ENCODE measurements around the gene TUSC1. TPM values are rescaled to one million over a fixed set of nuclear protein-coding genes. Genes with fewer than 3 reads are reported as not detected.
A peak's percentile ranks its signal among the peaks of the same experiment; 100 is the strongest.
"Not testable (repeated sequence)": the region's sequence is repeated elsewhere in the genome, so short reads cannot be mapped to it uniquely, and the experiment has no call there.

The TUSC1 gene
- 9.2 and 19.4 TPM in 2 replicates for total RNA-seq

DNA sequence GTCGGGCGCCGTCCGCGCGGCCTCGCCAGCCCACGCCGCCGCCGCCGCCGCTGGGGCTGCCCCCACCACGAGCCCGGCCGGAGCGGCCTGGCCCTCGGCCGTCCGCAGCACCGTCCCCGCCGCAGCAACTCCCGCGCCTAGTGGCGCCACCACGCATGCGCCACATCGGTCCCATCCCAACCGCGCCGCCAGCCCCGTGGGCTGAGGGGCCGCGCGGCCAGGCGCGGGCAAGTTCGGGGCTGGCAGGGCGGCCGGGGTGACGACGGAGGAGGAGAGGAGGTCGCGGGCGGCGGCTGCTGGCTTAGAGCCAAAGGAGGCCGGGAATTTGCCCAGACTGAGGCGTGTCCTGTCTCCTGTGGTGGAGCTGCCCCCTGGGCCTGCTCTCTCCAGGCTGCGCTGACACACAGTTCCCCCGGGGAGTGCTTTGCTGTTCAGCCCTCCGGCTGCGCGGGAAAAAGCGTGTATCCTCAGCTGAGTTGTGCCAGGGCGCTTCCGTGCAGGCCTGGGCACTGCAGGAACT is at the start of gene TUSC1:
TUSC1 (minus strand) TSS at position 298 of the 520 bp plus-strand sequence; CDS start at position 166, 132 bp downstream.
- DNase-seq (ENCODE audit: extremely low read depth, low read depth, low spot score) = no peak

DNA sequence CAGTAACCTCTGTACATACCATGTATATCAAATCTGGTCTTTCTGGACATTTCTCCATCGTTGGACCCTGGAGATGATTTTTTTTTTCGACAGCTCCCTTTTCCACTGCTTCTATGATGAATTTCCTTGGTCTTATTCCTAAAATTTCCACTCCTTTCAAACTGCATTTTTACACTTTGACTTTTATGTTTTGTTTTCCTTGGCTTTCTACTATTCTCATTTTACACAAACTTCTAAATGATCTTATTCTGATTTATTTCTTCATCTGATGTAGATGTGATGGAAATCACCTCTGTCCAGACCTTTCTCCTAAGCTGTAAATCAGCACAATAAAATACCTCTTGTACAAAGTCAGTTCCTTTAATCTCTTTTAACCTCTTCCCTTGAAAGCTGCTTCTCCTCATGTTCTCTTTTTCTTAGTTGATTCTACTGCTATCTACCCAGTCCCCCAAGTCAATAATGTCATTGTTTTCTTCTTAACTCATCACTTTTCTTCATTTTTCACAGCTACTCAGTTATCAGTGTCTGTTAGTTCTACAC is 48.7 kb upstream of the TUSC1 start:
- no peak for DNase-seq (ENCODE audit: extremely low read depth, low read depth, low spot score)

DNA sequence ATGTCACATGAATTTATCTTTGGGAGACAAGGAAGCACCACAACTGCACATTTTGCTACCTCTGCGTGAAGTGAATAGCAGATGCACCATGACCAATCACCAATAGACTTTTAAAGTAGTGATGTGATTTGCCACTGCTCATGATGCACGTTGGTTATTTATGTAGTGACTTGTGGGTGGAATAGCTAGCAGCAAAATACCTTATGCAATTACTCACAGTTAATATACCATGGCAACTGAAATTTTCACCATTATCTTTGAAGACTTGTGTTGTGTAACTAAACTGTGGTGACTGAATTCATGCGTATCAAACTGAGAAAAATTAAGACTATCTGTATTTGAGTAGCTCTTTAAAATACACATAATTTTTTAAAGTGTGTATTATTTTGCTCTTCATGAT is 46.2 kb upstream of the TUSC1 start:
- DNase-seq (ENCODE audit: extremely low read depth, low read depth, low spot score) = no peak

DNA sequence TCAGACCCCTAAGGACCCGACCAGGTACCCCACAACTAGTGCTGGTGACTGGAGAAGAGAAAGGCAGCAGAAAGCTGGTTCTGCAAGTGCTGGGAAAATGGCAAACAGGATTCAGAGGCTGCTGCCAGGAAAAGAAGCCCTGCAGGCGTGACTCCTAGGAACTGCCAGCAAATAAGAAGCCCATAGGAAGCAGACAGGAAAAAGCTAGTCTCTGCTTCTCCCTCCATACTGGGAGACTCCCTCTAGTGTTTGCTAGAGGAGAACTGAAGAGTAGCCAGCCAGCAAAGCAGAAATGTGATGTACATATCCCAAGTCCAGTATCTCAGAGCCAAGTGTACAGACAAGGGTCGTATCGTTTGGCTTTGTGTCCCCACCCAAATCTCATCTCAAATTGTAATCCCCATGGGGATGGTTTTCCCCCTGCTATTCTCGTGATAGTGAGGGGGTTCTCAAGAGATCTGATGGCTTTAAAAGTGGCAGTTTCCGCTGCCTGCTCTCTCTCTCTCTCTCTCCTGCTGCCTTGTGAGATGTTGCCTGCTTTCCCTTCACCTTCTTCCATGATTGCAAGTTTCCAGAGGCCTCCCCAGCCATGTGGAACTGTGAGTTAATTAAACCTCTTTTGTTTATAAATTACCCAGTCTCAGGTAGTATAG is 38.1 kb upstream of the TUSC1 start:
- peak; percentile 4 for DNase-seq (ENCODE audit: extremely low read depth, low read depth, low spot score)

DNA sequence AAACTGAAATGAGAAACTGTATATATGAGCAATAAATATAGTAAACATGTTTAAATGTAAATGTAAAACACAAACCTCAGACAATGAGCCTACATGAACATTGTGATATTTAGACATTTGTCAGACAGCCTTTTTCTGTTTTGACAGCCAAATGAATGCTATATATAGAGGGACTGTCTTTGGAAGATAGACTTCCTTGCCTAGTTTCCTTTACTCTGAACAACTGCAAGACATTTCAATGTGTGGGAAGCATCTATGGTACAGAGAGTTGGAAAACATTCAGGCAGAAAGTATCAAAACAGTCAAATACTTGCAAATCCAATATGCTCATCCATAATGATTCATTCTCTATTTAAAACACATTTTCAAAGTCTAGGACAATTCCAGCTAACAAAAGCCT is 31.7 kb upstream of the TUSC1 start:
- no peak for DNase-seq (ENCODE audit: extremely low read depth, low read depth, low spot score)

DNA sequence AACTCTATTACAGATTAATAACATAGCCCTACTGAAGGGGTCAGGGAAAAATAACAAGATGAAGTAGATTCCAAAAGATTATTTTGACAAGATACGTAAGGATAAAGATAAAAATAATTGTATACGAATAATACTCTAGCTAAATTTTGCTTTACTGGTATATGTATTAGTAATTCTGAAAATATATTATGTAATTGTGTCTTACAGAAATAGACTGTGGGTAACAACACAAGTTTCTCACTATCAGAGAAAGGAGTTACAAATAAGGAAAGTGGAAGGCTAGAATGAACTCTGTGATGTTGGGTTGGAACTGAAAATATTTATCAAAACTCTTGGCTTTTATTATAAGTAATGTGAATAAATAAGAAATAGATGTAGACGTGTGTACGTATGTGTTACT is 26.6 kb upstream of the TUSC1 start:
- DNase-seq (ENCODE audit: extremely low read depth, low read depth, low spot score) = no peak

DNA sequence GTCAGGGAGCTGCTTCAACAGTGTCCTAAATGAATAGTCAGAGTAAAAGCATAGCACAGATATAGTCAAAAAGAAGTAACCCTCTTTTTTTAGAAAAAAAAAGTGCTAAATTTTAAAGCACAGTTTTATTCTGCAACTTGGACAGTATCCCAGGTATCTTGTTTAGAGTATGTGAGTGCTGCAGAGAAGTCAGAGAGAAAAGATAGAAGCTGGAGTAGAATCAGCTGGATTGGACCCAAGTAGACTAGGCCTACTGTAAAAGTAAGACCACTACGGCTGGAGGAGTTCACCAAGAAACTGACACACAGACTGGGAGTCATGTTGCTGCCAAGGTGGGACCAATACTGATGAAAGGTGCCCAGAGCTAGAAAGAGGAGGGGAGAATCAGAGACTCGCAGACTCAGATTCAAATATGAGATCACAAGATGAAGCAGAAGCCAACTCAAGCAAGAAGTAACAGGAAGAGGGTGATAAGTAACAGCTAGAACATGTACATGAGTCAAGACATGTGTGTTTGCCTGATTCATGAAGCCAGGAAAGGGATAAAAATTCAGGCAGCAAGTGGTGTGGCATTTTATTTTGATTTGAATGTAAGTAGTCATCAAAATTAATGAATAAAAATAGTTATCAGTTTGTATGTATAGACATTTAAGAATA is 25.6 kb upstream of the TUSC1 start:
- no peak for DNase-seq (ENCODE audit: extremely low read depth, low read depth, low spot score)

DNA sequence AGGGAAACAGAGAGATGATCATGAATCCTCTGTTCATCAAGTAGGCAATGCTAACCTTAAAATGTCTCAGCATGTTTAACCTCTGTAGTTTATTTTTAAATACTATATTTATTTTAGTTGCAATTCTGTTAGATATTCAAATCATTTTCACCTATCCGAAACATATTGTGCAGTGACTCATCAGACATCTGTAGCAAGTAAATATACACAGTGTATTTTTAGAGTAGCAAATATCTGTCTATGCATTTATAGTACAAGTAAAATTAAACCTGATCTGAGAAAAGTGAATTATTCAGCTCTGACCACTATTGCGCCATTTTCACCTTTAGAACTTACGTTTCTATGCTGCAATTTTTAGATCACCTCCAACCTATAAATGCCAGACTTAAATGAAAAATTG is 24.3 kb upstream of the TUSC1 start:
- DNase-seq (ENCODE audit: extremely low read depth, low read depth, low spot score) = no peak

DNA sequence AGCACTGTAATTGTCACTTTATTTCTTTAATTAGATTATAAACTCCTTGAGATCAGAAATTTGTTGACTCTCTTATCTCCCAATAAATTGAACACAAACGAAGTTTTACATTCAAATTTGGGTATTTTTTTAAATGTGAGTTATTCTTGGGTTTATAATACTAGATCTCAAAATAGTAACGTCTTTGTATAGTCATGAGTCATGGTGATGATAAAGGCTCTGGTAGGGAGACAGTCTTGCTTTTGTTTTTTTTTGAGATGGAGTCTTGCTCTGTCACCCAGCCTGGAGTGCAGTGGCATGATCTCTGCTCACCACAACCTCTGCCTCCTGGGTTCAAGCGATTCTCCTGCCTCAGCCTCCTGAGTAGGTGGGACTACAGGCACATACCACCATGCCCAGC is 22.7 kb upstream of the TUSC1 start:
- not testable (repeated sequence) for DNase-seq (ENCODE audit: extremely low read depth, low read depth, low spot score)

DNA sequence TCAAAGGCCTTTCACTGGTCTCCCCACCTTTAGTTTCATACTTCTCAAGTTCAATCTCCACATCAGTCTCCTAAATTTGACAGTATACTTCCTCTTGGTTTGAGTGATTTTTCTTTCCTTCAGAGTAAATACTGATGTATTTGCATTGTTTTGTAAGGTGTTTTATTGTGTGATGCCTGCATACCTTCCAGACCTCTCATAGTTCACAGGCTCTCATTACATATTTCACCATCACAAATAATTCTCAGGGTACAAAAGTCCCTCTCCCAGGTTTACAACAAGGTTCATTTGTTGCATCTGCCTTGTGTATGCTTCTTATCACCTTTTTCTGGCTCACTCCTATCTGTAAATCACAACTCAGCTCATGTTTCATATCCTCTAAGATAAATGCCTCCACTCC is 22.2 kb upstream of the TUSC1 start:
- no peak for DNase-seq (ENCODE audit: extremely low read depth, low read depth, low spot score)

DNA sequence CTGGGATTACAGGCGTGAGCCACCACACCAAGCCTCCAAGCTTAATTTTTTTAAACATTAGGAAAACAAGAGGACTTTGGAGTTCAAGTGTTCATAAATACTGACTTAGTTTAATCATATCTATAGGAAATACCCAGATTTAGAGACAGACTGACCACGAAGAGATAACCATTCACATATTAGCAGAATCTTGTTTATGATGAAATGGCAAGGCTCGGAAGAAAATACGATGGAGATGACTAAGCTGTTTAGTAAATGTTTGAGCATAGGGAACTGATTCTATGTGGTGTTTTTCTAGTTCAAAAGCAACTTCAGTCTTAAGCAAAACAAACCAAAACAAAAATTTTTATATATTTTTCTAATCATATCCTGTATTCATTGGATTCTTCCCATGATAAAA is 13.5 kb upstream of the TUSC1 start:
- DNase-seq (ENCODE audit: extremely low read depth, low read depth, low spot score) = no peak

DNA sequence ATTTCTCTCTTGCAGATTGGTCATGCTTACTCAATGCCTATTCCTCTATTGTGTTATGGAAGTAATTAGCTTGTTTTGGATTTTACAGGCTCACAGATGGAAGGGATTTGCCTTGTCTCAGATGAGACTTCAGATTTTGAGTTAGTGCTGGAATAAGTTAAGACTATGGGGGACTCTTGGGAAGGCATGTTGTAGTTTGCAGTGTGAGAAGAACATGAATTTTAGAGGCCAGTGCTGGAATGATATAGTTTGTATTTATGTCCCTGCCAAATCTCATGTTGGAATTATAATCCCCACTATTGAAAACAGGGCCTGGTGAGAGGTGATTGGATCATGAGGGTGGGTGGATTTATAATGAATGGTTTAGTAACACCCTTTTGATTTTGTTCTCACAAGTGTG is 6.1 kb upstream of the TUSC1 start:
- DNase-seq (ENCODE audit: extremely low read depth, low read depth, low spot score) = no peak

DNA sequence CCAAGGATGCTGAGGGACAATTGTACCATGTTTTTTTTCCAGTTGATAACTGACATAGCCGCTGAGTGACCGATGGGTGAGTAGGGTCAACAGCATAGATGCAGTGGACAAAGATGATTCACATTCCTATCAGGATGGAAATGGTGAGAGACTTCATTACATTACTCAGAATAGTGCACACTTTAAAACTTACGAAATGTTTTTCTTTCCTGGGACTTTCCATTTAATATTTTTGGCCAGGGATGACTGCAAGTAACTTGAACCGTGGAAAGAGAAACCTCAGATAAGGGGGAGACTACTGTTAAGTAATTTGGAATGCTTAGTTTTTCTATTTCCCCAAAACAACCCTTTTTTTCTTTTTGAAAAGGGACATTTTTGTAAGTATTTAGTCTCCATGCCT is 3.0 kb upstream of the TUSC1 start:
- no peak for DNase-seq (ENCODE audit: extremely low read depth, low read depth, low spot score)

DNA sequence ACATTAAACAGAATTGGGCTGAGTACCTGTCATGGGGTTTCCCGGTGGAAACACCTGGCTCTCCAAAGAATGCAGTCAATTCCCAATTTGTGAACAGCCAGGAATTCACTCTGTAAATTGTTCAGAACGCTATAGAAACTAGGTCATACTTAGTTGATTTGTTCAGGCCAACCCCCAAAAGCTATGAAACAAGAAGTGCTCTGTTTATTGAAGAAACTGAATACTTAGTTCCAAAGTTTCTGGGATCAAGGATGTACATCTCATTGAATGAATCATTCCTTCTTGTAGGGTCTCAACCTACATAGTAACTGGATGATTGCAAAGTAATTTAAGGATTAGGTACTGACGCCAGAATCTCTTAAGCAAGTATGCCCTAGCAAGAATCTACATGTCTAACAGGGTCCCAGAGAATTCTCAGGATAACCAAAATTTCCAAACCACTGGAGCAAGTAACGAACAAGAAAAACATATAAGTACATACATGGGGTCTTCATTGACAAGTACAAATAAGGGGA is 659 bp upstream of the TUSC1 start:
- no peak for DNase-seq (ENCODE audit: extremely low read depth, low read depth, low spot score)

DNA sequence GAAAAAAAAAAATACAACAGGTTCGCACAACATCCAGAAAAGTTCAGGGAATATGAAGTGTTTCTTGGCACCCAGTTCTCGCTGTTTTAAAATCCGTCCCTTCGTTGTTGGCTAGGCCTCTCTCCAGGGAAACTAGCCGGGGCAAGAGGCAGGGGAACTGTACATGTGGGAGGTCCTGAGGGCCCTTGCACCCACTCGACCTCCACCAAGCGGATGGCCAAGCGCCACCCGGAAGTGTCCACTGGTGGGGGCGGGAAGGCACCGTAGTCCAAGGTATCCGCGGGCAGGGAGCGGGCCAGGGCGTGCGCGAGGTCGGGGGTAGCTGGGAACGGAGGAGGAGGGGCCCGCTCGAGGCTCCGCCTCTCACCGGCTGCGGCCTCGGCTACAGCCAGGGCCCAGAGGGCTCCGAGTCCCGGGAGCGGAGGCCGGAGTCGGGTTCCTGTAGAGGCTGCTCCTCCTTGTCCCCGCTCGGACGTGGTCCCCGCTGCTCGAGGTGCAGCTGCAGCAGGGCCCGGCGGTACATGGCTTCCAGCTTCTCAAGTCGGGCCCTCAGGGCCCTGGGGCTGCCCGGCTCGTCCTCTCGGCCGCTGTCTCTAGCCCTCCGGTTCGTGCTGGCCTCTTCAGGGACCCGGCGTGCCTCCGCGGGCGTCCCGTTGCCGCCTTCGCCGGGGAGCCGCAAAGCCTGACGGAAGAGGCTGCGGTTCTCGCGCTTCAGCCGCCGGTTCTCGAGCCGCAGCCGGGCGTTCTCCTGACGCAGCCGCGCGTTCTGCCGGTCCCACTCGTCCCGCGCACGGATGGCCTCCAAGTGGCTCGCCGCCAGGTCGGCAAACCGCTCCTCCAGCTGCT is 720 bp downstream of the TUSC1 start:
- DNase-seq (ENCODE audit: extremely low read depth, low read depth, low spot score) = no peak

DNA sequence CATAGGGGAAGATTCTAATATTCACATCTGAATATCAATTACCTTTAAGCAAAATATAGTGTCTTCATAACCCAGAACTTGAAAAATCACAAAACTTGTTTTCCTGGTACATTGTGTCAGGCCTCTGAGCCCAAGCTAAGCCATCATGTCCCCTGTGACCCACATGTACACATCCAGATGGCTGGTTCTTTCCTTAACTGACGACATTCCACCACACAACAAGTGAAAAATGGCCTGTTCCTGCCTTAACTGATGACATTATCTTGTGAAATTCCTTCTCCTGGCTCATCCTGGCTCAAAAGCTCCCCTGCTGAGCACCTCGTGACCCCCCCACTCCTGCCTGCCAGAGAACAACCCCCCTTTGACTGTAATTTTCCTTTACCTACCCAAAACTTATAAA is 2.4 kb downstream of the TUSC1 start:
- not testable (repeated sequence) for DNase-seq (ENCODE audit: extremely low read depth, low read depth, low spot score)

DNA sequence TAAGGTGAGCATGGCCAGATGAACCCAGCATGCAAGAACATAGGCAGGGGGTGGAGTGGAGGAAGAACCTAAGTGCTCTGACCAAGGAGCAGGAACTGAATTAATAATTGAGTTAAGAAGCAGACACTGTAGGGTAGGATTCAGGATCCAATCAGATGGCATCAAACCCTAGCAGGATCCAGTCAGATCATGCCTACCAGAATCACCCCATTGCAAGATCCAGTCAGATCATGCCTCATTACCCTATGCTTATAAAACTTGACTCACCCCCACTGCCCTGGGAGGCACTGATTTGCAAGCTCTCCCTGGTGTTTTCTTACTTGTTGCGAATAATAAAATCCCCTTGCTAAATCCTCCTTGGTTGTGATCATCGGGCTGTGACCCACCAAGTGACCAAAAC is 19.7 kb downstream of the TUSC1 start:
- DNase-seq (ENCODE audit: extremely low read depth, low read depth, low spot score) = no peak

DNA sequence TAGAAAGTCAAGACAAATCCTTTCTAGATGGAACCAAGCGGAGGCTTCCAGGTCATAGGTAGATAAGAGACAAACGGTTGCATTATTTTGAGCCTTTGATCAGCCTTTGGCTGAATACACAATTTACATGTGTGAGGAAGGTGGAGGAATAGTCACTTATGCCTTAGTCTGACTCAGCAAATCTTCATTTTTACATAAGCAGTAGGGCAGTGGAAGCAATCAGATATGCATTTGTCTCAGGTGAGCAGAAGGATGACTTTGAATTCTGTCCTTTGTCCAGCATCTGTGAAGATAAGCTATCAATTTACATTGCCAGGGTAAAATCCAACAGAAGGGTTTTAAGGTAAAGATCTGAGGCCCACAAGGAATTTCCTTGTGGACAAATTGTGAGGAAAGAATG is 23.8 kb downstream of the TUSC1 start:
- no peak for DNase-seq (ENCODE audit: extremely low read depth, low read depth, low spot score)

DNA sequence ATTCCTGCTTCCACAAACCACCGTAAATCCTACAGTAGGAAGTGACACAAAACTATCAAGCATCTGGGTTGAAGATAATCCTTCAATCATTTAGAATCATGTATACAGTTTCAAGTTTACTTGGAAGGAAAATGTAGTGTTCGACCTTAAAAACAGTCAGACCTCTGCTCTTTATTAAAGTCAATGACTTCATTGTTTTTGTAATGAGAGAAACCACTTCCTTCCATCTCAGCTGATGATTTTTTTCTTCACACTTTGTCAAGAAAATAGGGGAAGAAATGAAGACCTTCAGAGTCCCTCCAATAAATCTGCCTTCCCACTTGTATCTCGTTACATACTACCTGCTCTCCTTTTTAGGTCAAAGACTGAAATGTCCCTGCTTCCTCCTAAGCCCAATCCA is 30.1 kb downstream of the TUSC1 start:
- DNase-seq (ENCODE audit: extremely low read depth, low read depth, low spot score) = no peak

DNA sequence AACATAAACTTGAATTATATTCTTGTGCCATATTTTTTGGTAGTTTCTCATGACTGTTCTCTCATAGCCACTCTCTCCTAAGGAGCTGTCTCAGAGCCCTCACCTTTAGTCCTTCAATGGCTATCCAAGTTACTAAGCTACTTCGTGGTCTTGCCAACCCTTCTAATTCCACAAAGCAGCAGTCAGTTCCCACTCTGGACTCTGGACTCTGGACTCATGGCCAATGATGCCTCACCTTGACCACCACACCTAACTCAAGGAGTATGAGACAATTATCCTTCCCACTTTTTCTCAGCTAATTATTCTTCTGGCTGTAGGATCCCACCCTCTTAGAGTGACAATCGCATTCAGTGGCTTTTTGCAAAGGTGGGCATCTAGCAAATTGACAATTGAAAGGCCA is 42.2 kb downstream of the TUSC1 start:
- DNase-seq (ENCODE audit: extremely low read depth, low read depth, low spot score) = no peak

DNA sequence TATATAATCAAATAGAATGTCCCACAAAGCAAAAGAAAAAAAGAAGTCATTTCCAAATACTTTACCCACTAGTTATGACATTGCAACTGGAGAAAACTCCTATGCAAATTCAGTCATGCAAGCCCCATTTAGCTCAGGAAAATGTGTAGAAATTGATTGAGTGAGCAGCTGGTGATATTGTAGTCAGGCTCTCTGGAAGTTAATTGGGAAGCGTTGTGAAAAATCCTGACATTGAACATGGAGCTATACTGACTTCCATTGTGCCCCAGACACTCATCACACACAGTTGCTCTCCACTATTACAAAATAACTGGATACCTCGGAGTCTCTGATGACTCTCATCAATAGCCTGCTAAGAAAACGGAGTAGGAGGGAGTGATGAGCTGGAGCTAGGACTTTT is 49.0 kb downstream of the TUSC1 start:
- DNase-seq (ENCODE audit: extremely low read depth, low read depth, low spot score) = no peak
